GM12892 (cell line): ENCODE measurements around the gene UBL5.

Experiments
- POLR2A ChIP-seq: IDR thresholded peaks from 2 replicates; pipeline ENCODE4 v1.6.1; 2011; ENCODE audit warnings: low read depth, low read length, control low read depth
- TAF1 ChIP-seq: IDR thresholded peaks from 2 replicates; pipeline ENCODE4 v1.6.1; 2011; ENCODE audit warnings: low read depth, mild to moderate bottlenecking, control low read depth, low read length, borderline replicate concordance

GRCh38 chr19:9862938-9863337, 35.2 kb downstream of the UBL5 start:
- TF ChIP-seq POLR2A, result no peak
- no peak for TF ChIP-seq TAF1
